ENCODE measurements around the gene EFNA1.
"Not testable (repeated sequence)": the region's sequence is repeated elsewhere in the genome, so short reads cannot be mapped to it uniquely, and the experiment has no call there.

EFNA1 gene

DNA sequence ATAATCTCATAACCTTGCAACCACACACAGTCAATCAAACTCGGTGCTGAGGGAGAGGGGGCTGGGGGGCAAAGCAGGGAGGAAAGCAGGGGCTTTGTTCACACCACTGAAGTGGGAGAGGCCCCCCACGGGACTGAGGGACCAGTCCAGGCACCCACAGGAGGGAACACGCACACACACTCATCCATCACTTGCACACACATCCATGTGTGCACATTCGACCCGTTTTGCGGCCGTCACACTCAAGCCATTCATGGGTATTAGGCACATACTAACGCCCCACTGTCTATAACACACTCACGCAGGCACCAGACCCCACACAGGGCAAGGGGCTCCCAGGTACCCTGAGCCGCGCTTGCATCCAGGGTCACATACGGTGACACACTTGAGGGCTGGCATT is 35.0 kb upstream of the EFNA1 start:
- no peak for DNase-seq (ENCODE audit: low read depth)

DNA sequence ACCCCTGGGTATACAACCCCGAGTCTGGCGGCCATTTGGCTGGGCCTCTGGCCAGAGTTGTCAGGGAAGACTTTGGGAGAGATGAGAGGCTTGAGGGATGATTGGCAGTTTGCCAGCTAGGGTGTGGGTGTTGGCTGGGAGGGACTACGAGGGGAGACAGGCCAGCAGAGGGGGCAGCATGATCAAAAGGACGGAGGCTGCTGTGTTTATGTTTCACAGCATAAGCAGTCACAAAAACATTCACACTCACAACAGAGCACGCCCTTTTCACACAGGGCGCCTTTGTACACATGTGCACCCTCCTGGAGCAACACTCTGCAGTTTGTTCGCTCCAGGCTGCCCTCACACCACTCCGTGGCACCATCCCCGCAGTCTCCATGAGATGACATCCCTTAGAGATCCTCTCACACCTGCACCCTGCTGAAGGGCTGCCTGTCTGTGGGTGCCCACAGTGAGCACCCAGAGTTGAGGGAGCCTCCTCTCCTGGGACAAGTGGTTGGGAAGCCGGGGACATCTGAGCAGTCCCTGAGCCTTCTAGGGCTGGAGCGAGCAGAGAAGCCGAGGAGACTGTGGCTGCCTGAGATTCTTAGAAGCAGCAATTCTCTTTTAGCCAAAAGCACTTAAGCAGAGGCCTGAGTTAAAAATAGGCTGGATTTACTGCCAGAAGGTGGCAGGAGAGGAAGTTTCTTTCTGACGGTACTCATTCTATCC is 33.6 kb upstream of the EFNA1 start:
- no peak for DNase-seq (ENCODE audit: low read depth)

DNA sequence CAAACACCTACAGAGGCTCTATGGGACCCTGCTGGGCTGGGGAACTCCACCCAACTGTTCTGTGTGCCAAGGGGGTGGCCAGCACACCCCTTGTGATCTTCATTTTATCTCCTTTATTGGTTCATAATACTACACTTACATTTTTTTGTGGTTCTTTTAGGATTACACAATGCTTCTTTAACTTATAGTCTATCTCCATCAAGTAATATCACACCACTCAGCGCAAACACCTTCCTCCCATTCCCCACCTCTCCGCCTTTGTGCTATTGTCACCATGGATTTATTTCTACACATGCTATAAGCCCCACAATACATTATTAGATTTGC is 33.1 kb upstream of the EFNA1 start:
- DNase-seq (ENCODE audit: low read depth): no peak

- DNase-seq (ENCODE audit: low read depth): no peak
Measured at GRCh38 chr1:155099331-155099730, 28.3 kb upstream of the EFNA1 start.

DNA sequence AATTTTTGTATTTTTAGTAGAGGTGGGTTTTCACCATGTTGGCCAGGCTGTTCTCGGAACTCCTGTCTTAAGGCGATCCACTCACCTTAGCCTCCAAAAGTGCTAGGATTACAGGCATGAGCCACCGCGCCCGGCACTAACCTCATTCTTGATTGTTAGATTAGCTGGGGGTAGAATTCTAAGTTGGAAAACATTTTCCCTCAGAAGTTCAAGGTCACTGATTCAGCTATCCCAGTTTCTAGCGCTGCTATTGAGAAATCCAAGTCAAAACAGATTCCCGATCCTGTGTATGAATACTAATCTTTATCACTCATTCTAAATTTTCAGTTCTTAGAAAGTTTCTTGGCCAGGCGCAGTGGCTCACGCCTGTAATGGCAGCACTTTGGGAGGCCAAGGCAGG is 24.4 kb upstream of the EFNA1 start:
- DNase-seq (ENCODE audit: low read depth): no peak

DNA sequence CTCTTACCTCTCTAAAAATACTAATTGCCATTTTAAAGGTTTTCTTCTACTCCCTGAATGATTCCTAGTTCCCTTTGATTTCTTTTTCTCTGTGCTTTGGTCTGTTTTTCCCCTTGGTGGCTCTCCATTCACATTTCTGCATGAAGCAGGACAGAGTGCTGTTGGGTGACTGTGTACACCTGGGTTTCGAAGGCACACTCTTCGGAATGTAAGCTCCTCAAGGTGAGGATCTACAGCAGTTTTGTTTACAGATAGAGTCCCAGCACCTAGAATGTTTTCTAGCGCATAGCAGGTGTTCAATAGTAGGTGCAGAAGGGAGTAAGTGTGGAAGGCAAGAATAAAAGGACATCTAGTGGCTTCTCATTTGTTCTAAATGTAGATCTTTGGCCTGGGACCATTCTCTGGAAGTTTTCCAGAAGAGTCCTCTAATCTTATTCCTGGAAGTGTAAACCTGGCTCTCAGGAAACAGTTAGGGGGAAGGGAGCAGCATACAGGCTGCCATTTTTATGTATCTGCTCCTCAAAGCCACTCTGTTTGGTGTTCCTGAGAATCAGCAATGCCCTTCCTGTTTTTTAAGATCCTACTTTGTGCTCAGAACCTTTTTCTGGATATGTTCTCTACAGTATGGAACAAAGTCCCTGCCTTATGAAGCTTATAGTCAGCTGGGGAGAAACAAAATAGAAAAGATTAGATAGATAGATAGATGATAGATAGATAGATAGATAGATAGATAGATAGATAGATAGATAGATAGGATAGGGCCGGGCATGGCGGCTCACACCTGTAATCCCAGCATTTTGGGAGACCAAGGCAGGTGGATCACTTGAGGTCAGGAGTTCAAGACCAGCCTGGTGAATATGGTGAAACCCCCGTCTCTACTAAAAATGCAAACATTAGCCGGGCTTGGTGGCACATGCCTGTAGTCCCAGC is 22.8 kb upstream of the EFNA1 start:
- no peak for DNase-seq (ENCODE audit: low read depth)

- DNase-seq (ENCODE audit: low read depth): no peak
Measured at GRCh38 chr1:155105604-155106011, 22.1 kb upstream of the EFNA1 start.

GRCh38 chr1:155106862-155107261 is 20.8 kb upstream of the EFNA1 start:
- DNase-seq (ENCODE audit: low read depth): no peak

DNA sequence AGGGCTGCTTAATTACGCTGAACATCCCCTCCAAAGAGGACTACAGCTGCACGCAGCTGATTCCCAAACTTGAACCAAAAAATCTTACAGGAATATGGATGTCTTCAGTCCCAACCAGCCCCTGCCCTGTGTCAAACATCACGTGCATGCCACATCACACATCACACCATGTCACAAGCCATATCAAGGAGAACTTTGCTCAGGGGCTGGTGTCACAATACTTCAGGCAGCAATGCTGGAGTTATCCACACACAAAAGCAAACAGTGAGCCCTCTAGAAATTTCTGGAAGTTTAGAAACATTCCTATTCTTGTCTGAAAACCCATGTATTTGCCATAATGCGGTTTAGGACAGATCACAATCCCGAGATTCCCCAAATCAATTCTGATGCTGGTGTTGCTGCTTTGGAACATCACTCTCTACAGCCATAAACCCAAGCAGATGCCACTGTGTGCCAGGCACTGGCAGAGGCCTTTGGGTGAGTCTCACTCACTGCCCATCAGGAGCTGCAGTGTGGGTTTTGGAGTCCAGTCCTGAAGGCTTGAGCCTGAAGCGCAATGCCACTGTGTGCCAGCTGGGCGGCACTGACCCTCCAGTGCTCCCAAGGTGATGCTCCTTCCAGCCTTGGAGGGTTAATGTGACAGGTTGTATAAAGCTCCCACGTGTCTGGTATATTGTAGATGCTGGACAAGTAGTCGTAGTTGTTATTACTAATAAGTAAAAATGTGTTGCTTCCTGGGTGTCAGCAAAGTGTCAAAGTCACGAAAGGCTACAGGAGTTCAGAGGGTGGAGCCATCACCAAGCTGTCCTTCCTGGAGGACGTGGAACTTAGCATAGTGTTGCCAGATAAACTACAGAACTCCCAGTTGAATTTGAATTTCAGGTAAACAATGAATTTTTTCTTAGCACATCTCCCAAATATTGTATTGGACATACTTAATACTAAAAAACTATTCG is 20.1 kb upstream of the EFNA1 start:
- DNase-seq (ENCODE audit: low read depth): no peak

DNA sequence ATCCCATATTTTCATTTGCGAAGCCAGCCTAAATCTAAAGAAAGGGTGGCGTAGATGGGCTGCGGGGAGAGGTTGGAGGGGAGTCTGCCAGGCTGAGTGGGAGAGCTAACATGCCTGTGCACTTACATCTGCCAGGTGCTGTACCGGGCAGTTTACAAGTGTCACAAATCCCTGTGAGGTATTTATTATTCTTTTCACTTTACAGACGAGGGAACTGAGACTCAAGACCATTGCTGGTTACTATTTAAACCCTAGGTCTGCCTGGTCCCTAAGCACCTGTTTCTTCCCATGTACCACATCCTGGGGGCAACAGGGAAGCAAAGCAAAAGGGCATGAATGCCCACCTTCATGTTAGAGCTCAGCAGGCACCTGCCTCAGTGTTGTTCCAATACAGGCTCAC is 19.4 kb upstream of the EFNA1 start:
- DNase-seq (ENCODE audit: low read depth): no peak

- no peak for DNase-seq (ENCODE audit: low read depth)
Measured at GRCh38 chr1:155110381-155110780, 17.3 kb upstream of the EFNA1 start.

DNA sequence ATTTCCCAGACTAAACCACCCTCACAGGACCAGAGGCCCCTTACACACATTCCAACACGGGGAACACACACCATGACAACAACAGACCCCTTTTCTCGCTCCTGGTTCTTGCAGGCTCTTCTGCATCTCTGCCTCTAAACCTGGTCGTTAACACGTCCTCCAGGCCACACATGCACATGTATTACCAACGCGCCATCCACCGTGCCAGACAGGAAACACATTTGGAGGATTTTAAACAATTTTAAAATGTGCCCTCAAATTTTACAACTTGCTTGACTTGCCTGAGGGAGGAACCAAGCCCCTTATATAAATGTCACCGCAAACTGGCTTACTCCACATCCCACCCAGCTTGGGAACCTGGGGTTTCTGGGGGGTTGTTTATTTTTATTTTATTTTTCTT is 16.9 kb upstream of the EFNA1 start:
- no peak for DNase-seq (ENCODE audit: low read depth)

GRCh38 chr1:155113450-155113980 is 14.2 kb upstream of the EFNA1 start:
- DNase-seq (ENCODE audit: low read depth): no peak

GRCh38 chr1:155116113-155116764 is 11.4 kb upstream of the EFNA1 start:
- no peak for DNase-seq (ENCODE audit: low read depth)

DNA sequence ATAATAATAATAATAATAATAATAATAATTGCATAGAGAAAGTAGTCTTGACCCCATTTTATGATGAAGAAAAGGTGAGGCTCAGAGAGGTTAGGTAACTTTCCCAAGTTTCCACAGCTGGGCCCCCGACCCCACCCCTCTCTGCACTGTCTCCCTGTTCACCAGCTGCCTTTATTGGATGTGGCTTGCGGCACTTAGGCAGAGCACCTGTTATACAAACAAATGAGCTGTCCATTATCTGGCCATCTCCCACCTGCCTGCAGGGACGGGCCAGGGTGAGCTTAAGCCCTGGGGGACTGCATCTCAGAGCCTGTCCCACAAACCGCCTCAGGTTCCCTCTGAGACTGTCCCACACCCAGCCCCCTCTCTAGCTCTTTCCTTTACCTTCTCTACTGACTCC is 10.1 kb upstream of the EFNA1 start:
- DNase-seq (ENCODE audit: low read depth): no peak

- not testable (repeated sequence) for DNase-seq (ENCODE audit: low read depth)
Measured at GRCh38 chr1:155118090-155118489, 9.6 kb upstream of the EFNA1 start.

GRCh38 chr1:155120253-155120652 is 7.4 kb upstream of the EFNA1 start:
- DNase-seq (ENCODE audit: low read depth): no peak

- no peak for DNase-seq (ENCODE audit: low read depth)
Measured at GRCh38 chr1:155121249-155121648, 6.4 kb upstream of the EFNA1 start.

DNA sequence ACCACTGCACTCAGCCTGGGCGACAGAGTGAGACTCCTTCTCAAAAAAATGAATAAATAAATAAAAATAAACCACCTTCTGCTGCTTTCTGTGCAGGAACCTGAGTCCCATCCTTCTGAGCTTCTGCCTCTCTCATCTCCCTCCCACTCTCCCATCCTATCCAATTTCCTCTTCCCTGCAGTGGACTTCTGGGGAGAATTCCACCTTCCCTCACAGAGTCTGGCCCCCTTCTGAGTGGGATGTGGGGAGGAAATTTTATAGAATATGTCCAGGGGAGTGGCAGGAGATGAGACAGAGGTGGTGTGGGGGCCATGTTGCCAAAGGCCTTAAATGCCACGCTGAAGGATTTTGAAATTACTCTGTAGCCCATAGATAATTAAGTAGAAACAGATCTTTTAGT is 5.4 kb upstream of the EFNA1 start:
- DNase-seq (ENCODE audit: low read depth): no peak

DNA sequence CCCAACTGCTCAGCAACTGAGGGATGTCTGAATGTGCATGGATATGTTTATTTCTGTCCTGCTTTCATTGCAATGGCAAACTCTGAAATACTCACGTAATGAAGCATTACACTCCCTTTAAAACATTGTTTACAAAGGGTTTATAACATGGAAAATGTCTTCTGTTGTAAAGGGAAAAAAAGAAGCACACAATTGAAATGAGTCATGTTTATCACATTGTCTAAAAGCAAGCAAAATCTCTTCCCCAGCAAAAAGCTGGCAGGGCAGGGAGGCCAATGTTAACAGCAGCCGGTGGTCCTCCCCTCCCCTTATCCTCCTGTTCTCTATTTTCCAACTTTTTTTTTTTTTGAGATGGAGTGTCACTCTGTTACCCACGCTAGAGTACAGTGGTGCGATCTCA is 3.9 kb upstream of the EFNA1 start:
- DNase-seq (ENCODE audit: low read depth): no peak

Measured in stimulated activated CD8-positive, alpha-beta memory T cell treated with anti-CD3 and anti-CD28 coated beads, Interleukin-12 subunit alpha, Interleukin-12 subunit beta, amount 100 ng/mL, for 4 hours (primary cell).